ENCODE data around the gene FUS. TPM values are rescaled to one million over a fixed set of nuclear protein-coding genes. Genes with fewer than 3 reads are reported as not detected.

The FUS gene
- total and polyA plus RNA-seq, 12 donors, result 12.7 to 536 (median 148) TPM

GRCh38 chr16:31219154-31219741, 39.3 kb downstream of the FUS start:
- TF ChIP-seq POLR2A (IDR thresholded peaks at IDR 0.05) (no peak), CTCF (IDR thresholded peaks at IDR 0.05) (no peak)
- intact Hi-C loops (cut with DNase I), result no loop called here
- no peak overlapping the region for H3K27ac ChIP-seq
- H3K27me3 ChIP-seq, result peaks cover 22% of the 10 kb centered on the region
- no peaks in the 10 kb centered on the region for H3K9me3 ChIP-seq (replicated peaks in 1 of 3)
- DNase-seq, result no peak
- H3K4me1 ChIP-seq (replicated peaks in 1 of 2), result peaks cover 16 to 21% of the 10 kb centered on the region in 2 donors
- WGBS, 4 donors, result 86 to 91% (median 89%) methylated on average over 9 to 15 of the region's 15 CpGs
- H3K36me3 ChIP-seq (replicated peaks in 1 of 2), result no peaks in the 10 kb centered on the region
- H3K4me3 ChIP-seq, result no peak overlapping the region

- H3K27me3 ChIP-seq, result peaks cover 15% of the 10 kb centered on the region
- peaks cover under 1 to 6% of the 10 kb centered on the region in 2 donors for H3K4me1 ChIP-seq (replicated peaks in 1 of 2)
- H3K4me3 ChIP-seq, result no peak overlapping the region
- WGBS, 4 donors, result 73 to 79% (median 77%) methylated on average over 12 of the region's 12 CpGs
- no peak overlapping the region for H3K27ac ChIP-seq
- DNase-seq, result no peak
- TF ChIP-seq CTCF (IDR thresholded peaks at IDR 0.05) (no peak), POLR2A (IDR thresholded peaks at IDR 0.05) (no peak)
- no peaks in the 10 kb centered on the region for H3K36me3 ChIP-seq (replicated peaks in 1 of 2)
- intact Hi-C loops (cut with DNase I), result no loop called here
- no peaks in the 10 kb centered on the region for H3K9me3 ChIP-seq (replicated peaks in 1 of 3)
Measured at GRCh38 chr16:31221357-31222160, 41.6 kb downstream of the FUS start.

GRCh38 chr16:31223044-31223443, 43.1 kb downstream of the FUS start:
- TF ChIP-seq CTCF (IDR thresholded peaks at IDR 0.05) (no peak), POLR2A (IDR thresholded peaks at IDR 0.05) (no peak)
- DNase-seq, result no peak
- H3K36me3 ChIP-seq (replicated peaks in 1 of 2), result no peaks in the 10 kb centered on the region
- WGBS, 4 donors, result 85 to 91% (median 91%) methylated on average over 3 to 5 of the region's 5 CpGs; no CpG with 5 or more reads in 1 of the 4 donors
- H3K27me3 ChIP-seq, result peaks cover 9% of the 10 kb centered on the region
- H3K9me3 ChIP-seq (replicated peaks in 1 of 3), result no peaks in the 10 kb centered on the region
- H3K27ac ChIP-seq, result no peak overlapping the region
- no peaks in the 10 kb centered on the region for H3K4me1 ChIP-seq (replicated peaks in 1 of 2)
- H3K4me3 ChIP-seq, result no peak overlapping the region
- intact Hi-C loops (cut with DNase I), result no loop called here

GRCh38 chr16:31224092-31224955, 44.4 kb downstream of the FUS start:
- 78 to 87% (median 82%) methylated on average over 29 to 80 of the region's 80 CpGs for WGBS, 4 donors
- no peaks in the 10 kb centered on the region for H3K4me1 ChIP-seq (replicated peaks in 1 of 2)
- H3K27ac ChIP-seq, result no peak overlapping the region
- intact Hi-C loops (cut with DNase I), result no loop called here
- H3K27me3 ChIP-seq, result no peaks in the 10 kb centered on the region
- no peak overlapping the region for H3K4me3 ChIP-seq
- TF ChIP-seq POLR2A (IDR thresholded peaks at IDR 0.05) (no peak), CTCF (IDR thresholded peaks at IDR 0.05) (no peak)
- H3K36me3 ChIP-seq (replicated peaks in 1 of 2), result no peaks in the 10 kb centered on the region
- no peak for DNase-seq
- H3K9me3 ChIP-seq (replicated peaks in 1 of 3), result no peaks in the 10 kb centered on the region

All from adrenal gland (tissue), 12 donors.